A549 (cell line): ENCODE measurements around the gene SRC. TPM values are rescaled to one million over a fixed set of nuclear protein-coding genes. Genes with fewer than 3 reads are reported as not detected.

Source experiments
- ATAC-seq, 2 experiments: fragments of 200-7000 bp in 1 of 2; fragments of >200 bp in 1 of 2; cut with Nextera tagmentation in 1 of 2; cut with Tn5 transposase in 1 of 2; 3 replicates each; pipeline versions ENCODE4 v1.8.0 to v1.9.1; 2018 to 2020; ENCODE audit warnings: mild to moderate bottlenecking in 1 of 2, moderate library complexity in 1 of 2
- CTCF ChIA-PET: fragments of 300-600 bp; sonication (Branson Sonifier 250); formaldehyde crosslinking; extraction: SDS; loops from one replicate; lab custom pipeline; 2021; ENCODE audit warnings: antibody characterized with exemption, inconsistent platforms; lab: Yijun Ruan, JAX
- POLR2A ChIA-PET: fragments of 350-600 bp; formaldehyde crosslinking; extraction: SDS; loops from one replicate; lab custom pipeline; 2021; ENCODE audit warnings: antibody characterized with exemption, inconsistent platforms; lab: Yijun Ruan, JAX
- DNase-seq, 2 experiments: peaks; one replicate each; pipeline versions ENCODE4 v3.0.0 to v3.0.0-alpha.2; 2011 to 2016; ENCODE audit warnings: low read depth in 1 of 2, low spot score in 1 of 2
- FAIRE-seq: peaks from 2 replicates; lab custom pipeline; 2011; peaks lifted over from hg19 to GRCh38; lab: Jason Lieb, UNC
- H3K27ac ChIP-seq, 2 experiments: fragments of >200 bp; sonication (Bioruptor Twin); formaldehyde crosslinking; 3 replicates each; pipeline ENCODE4 v1.5.1; 2016 to 2017
- H3K4me1 ChIP-seq: fragments of >200 bp; sonication (Bioruptor Twin); formaldehyde crosslinking; 3 replicates; pipeline ENCODE4 v1.6.1; 2016
- H3K4me2 ChIP-seq: fragments of >200 bp; sonication (Bioruptor Twin); formaldehyde crosslinking; 3 replicates; pipeline ENCODE4 v1.6.1; 2016
- H3K4me3 ChIP-seq: fragments of >200 bp; sonication (Bioruptor Twin); formaldehyde crosslinking; 3 replicates; pipeline ENCODE4 v1.5.1; 2016
- H3K9me3 ChIP-seq: fragments of >200 bp; sonication (Bioruptor Twin); formaldehyde crosslinking; 3 replicates; pipeline ENCODE4 v1.6.1; 2016
- E2F6 ChIP-seq: IDR thresholded peaks from 2 replicates; pipeline ENCODE4 v1.6.1; 2012; ENCODE audit warnings: low read depth, borderline replicate concordance
- EHMT2 ChIP-seq: fragments of 200-600 bp; sonication (generic); IDR thresholded peaks from 2 replicates; pipeline ENCODE4 v1.6.1; 2016; ENCODE audit warnings: antibody characterized with exemption, low read depth, mild to moderate bottlenecking, moderate library complexity
- EP300 ChIP-seq, 2 experiments: fragments of >200 bp; sonication (Bioruptor Twin); formaldehyde crosslinking; IDR thresholded peaks; 2 replicates in 1 of 2; 3 replicates in 1 of 2; pipeline ENCODE4 v1.6.1; 2016 to 2017
- FOSL2 ChIP-seq, 2 experiments: fragments of 450-650 bp in 1 of 2; fragments of >200 bp in 1 of 2; sonication (Bioruptor Twin) in 1 of 2; formaldehyde crosslinking; IDR thresholded peaks; 2 replicates each; pipeline versions ENCODE4 v1.5.0 to v1.6.1; 2016 to 2020; ENCODE audit warnings: mild to moderate bottlenecking in 1 of 2, moderate library complexity in 1 of 2
- FOXS1 ChIP-seq: fragments of 250-450 bp; sonication (Bioruptor Pico); IDR thresholded peaks from 2 replicates; pipeline ENCODE4 v1.5.0; 2020; ENCODE audit warnings: mild to moderate bottlenecking, moderate library complexity
- HDAC2 ChIP-seq: fragments of 200-600 bp; sonication (generic); IDR thresholded peaks from 2 replicates; pipeline ENCODE4 v1.6.1; 2016
- MAX ChIP-seq: IDR thresholded peaks from 2 replicates; pipeline ENCODE4 v1.6.1; 2012
- MAZ ChIP-seq: fragments of 150-350 bp; IDR thresholded peaks from 2 replicates; pipeline ENCODE4 v1.6.1; 2014; ENCODE audit warnings: antibody characterized with exemption, low read depth, low read length, borderline replicate concordance
- NFE2L2 ChIP-seq: fragments of 150-350 bp; conservative IDR thresholded peaks from 2 replicates; pipeline ENCODE4 v1.6.1; 2014; ENCODE audit warnings: low read length
- POLR2A ChIP-seq: IDR thresholded peaks from 2 replicates; pipeline ENCODE4 v1.6.1; 2012; ENCODE audit warnings: mild to moderate bottlenecking, low read length
- POLR2AphosphoS2 ChIP-seq: conservative IDR thresholded peaks from 2 replicates; pipeline ENCODE4 v1.6.1; 2012; ENCODE audit warnings: low read length, improper control_type of control experiment, inconsistent platforms
- SMC3 ChIP-seq: fragments of >200 bp; sonication (Bioruptor Twin); formaldehyde crosslinking; IDR thresholded peaks from 3 replicates; pipeline ENCODE4 v1.6.1; 2018; ENCODE audit warnings: inconsistent platforms
- WGBS: methylation state at CpG from one replicate; pipeline ENCODE4 v1.1.6; 2017; ENCODE audit errors: missing lambda C conversion rate; 5-methylcytosine and 5-hydroxymethylcytosine counted together
- polyA plus RNA-seq, 4 experiments: library from polyadenylated mRNA; depleted of rRNA in 3 of 4; stranded (reverse); fragments of >200 nt; fragmentation: RNase III in 1 of 4; extraction: RNeasy Plus Mini Kit Qiagen cat#74134 plus additional on column Dnase treatment in 1 of 4; gene quantifications; 2 replicates in 3 of 4; 3 replicates in 1 of 4; pipeline ENCODE4 v1.2.3, GENCODE V29; 2011 to 2017
- TF ChIP-seq, protein P1 (sequence below): fragments of 450-650 bp; IDR thresholded peaks from 2 replicates; pipeline ENCODE4 v1.6.1; 2014; ENCODE audit warnings: antibody characterized with exemption
- TF ChIP-seq, protein P2 (sequence below): fragments of >200 bp; sonication (Bioruptor Twin); formaldehyde crosslinking; IDR thresholded peaks from 3 replicates; pipeline ENCODE4 v1.6.1; 2016
- TF ChIP-seq, protein P3 (sequence below): fragments of 200-600 bp; sonication (generic); IDR thresholded peaks from 2 replicates; pipeline ENCODE4 v1.6.1; 2016; ENCODE audit warnings: antibody characterized with exemption, mild to moderate bottlenecking, moderate library complexity
- TF ChIP-seq, protein P4 (sequence below): fragments of 250-450 bp; sonication (Bioruptor Pico); IDR thresholded peaks from 2 replicates; pipeline ENCODE4 v1.5.0; 2021; ENCODE audit warnings: mild to moderate bottlenecking, moderate library complexity, borderline replicate concordance

The SRC gene
- polyA plus RNA-seq, 2 of the 4 experiments (the other 2 are of a cell fraction): 139 to 154 TPM

GRCh38 chr20:37373020-37373598 lies 27.2 kb downstream of the SRC start:
- ATAC-seq (no peak), DNase-seq (no peak), FAIRE-seq (no peak)
- H3K27ac ChIP-seq: peak overlapping the region in 1 of 2 experiments; percentile 32; a peak in 2 of 6 replicates
- H3K4me2 ChIP-seq: no peak overlapping the region
- CTCF ChIA-PET: interaction anchor here (1.1 to 2.3 kb wide), 4 partner anchors 12 to 28 kb away, joined by 4 to 8 read pairs (median 4); no protein-coding TSS in a partner anchor
- H3K9me3 ChIP-seq: no peaks in the 10 kb centered on the region
- 90% methylated on average over 10 of the region's 10 CpGs for WGBS
- peaks cover 48% of the 10 kb centered on the region for H3K4me1 ChIP-seq
- POLR2A ChIA-PET: no interaction called here
- TF ChIP-seq MAX (no peak), HDAC2 (no peak), EHMT2 (no peak), POLR2AphosphoS2 (no peak)
- TF ChIP-seq, protein P1, sequence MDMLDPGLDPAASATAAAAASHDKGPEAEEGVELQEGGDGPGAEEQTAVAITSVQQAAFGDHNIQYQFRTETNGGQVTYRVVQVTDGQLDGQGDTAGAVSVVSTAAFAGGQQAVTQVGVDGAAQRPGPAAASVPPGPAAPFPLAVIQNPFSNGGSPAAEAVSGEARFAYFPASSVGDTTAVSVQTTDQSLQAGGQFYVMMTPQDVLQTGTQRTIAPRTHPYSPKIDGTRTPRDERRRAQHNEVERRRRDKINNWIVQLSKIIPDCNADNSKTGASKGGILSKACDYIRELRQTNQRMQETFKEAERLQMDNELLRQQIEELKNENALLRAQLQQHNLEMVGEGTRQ: no peak
- no peak overlapping the region for H3K4me3 ChIP-seq

DNA sequence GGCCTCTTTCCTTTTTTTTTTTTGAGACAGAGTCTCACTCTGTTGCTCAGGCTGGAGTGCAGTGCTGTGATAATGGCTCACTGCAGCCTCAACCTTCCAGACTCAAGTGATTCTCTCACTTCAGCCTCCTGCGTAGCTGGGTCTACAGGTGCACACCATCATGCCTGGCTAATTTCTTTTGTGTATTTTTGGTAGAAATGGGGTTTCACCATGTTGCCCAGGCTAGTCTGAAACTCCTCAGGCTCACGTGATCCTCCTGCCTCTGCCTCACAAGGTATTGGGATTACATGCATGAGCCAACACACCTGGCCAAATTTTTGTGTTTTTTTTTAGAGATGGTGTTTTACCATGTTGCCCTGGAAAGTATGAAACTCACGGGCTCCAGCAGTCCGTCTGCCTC lies 29.3 kb downstream of the SRC start:
- peaks cover 66% of the 10 kb centered on the region for H3K4me1 ChIP-seq
- ATAC-seq (no peak), DNase-seq (no peak), FAIRE-seq (no peak)
- ChIA-PET POLR2A (no interaction called here), CTCF (interaction anchor here (1.2 kb wide), 1 partner anchor 10 kb away, joined by 5 read pairs; no protein-coding TSS in a partner anchor)
- H3K9me3 ChIP-seq: no peaks in the 10 kb centered on the region
- no peak overlapping the region for H3K4me3 ChIP-seq
- H3K27ac ChIP-seq: peak overlapping the region; percentile 96 to 98; a peak in 4 of 6 replicates
- no peak overlapping the region for H3K4me2 ChIP-seq
- WGBS: 93% methylated on average over 4 of the region's 4 CpGs
- TF ChIP-seq NFE2L2 (no peak), MAZ (no peak), FOXS1 (CRISPR knock-in tag) (no peak), FOSL2 (IDR thresholded peaks at IDR 0.05) (no peak), FOSL2 (CRISPR knock-in tag; IDR thresholded peaks at IDR 0.05) (no peak), EP300 (IDR thresholded peaks at IDR 0.05) (no peak), POLR2A (no peak), E2F6 (no peak), POLR2AphosphoS2 (no peak), SMC3 (no peak)
- TF ChIP-seq, protein P2, sequence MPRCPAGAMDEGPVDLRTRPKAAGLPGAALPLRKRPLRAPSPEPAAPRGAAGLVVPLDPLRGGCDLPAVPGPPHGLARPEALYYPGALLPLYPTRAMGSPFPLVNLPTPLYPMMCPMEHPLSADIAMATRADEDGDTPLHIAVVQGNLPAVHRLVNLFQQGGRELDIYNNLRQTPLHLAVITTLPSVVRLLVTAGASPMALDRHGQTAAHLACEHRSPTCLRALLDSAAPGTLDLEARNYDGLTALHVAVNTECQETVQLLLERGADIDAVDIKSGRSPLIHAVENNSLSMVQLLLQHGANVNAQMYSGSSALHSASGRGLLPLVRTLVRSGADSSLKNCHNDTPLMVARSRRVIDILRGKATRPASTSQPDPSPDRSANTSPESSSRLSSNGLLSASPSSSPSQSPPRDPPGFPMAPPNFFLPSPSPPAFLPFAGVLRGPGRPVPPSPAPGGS: no peak
- TF ChIP-seq, protein P3, sequence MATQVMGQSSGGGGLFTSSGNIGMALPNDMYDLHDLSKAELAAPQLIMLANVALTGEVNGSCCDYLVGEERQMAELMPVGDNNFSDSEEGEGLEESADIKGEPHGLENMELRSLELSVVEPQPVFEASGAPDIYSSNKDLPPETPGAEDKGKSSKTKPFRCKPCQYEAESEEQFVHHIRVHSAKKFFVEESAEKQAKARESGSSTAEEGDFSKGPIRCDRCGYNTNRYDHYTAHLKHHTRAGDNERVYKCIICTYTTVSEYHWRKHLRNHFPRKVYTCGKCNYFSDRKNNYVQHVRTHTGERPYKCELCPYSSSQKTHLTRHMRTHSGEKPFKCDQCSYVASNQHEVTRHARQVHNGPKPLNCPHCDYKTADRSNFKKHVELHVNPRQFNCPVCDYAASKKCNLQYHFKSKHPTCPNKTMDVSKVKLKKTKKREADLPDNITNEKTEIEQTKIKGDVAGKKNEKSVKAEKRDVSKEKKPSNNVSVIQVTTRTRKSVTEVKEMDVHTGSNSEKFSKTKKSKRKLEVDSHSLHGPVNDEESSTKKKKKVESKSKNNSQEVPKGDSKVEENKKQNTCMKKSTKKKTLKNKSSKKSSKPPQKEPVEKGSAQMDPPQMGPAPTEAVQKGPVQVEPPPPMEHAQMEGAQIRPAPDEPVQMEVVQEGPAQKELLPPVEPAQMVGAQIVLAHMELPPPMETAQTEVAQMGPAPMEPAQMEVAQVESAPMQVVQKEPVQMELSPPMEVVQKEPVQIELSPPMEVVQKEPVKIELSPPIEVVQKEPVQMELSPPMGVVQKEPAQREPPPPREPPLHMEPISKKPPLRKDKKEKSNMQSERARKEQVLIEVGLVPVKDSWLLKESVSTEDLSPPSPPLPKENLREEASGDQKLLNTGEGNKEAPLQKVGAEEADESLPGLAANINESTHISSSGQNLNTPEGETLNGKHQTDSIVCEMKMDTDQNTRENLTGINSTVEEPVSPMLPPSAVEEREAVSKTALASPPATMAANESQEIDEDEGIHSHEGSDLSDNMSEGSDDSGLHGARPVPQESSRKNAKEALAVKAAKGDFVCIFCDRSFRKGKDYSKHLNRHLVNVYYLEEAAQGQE: no peak
- TF ChIP-seq, protein P4, sequence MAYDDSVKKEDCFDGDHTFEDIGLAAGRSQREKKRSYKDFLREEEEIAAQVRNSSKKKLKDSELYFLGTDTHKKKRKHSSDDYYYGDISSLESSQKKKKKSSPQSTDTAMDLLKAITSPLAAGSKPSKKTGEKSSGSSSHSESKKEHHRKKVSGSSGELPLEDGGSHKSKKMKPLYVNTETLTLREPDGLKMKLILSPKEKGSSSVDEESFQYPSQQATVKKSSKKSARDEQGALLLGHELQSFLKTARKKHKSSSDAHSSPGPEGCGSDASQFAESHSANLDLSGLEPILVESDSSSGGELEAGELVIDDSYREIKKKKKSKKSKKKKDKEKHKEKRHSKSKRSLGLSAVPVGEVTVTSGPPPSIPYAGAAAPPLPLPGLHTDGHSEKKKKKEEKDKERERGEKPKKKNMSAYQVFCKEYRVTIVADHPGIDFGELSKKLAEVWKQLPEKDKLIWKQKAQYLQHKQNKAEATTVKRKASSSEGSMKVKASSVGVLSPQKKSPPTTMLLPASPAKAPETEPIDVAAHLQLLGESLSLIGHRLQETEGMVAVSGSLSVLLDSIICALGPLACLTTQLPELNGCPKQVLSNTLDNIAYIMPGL: no peak
